NCI-H1930 (cell line): ENCODE results near the gene GLB1L3.
"Not testable (repeated sequence)": the region's sequence is repeated elsewhere in the genome, so short reads cannot be mapped to it uniquely, and the experiment has no call there.

ENCODE experiments used
- DNase-seq, 2 experiments: peaks; one replicate each; lab custom pipeline; 2025; lab: John Stamatoyannopoulos, UW

Gene GLB1L3

GRCh38 chr11:134252346-134253187 lies 23.6 kb upstream of the GLB1L3 start:
- no peak for DNase-seq

- peak; percentile 96 to 98 for DNase-seq
Observed at GRCh38 chr11:134253188-134253993, 22.8 kb upstream of the GLB1L3 start, which contains the start of the genes ACAD8 and THYN1. ACAD8 (plus strand) TSS chr11:134253568; CDS start chr11:134253601, 33 bp downstream. THYN1 (minus strand) TSS chr11:134253352; CDS start chr11:134252882, 470 bp downstream.

- DNase-seq, result no peak
Observed at GRCh38 chr11:134254433-134255183, 21.6 kb upstream of the GLB1L3 start.

GRCh38 chr11:134255184-134255561 lies 21.0 kb upstream of the GLB1L3 start:
- not testable (repeated sequence) for DNase-seq

GRCh38 chr11:134257101-134257500 lies 19.1 kb upstream of the GLB1L3 start:
- DNase-seq, result no peak

- no peak for DNase-seq
Observed at GRCh38 chr11:134258577-134258976, 17.6 kb upstream of the GLB1L3 start.

- no peak for DNase-seq
Observed at GRCh38 chr11:134260503-134260902, 15.7 kb upstream of the GLB1L3 start.

GRCh38 chr11:134260983-134261382 lies 15.2 kb upstream of the GLB1L3 start:
- no peak for DNase-seq

- peak in 1 of 2 experiments; percentile 19 for DNase-seq
Observed at GRCh38 chr11:134261626-134262488, 14.3 kb upstream of the GLB1L3 start.

- no peak for DNase-seq
Observed at GRCh38 chr11:134264966-134265764, 11.0 kb upstream of the GLB1L3 start.

- DNase-seq, result no peak
Observed at GRCh38 chr11:134266440-134266839, 9.7 kb upstream of the GLB1L3 start.

GRCh38 chr11:134266841-134267251 lies 9.3 kb upstream of the GLB1L3 start:
- no peak for DNase-seq

GRCh38 chr11:134267461-134267860 lies 8.7 kb upstream of the GLB1L3 start:
- no peak for DNase-seq

- no peak for DNase-seq
Observed at GRCh38 chr11:134267966-134268365, 8.2 kb upstream of the GLB1L3 start.

GRCh38 chr11:134270250-134270714 lies 5.9 kb upstream of the GLB1L3 start:
- no peak for DNase-seq

- DNase-seq, result no peak
Observed at GRCh38 chr11:134271978-134272377, 4.2 kb upstream of the GLB1L3 start.

- no peak for DNase-seq
Observed at GRCh38 chr11:134272381-134273316, 3.5 kb upstream of the GLB1L3 start.

- DNase-seq, result no peak
Observed at GRCh38 chr11:134273317-134273712, 2.9 kb upstream of the GLB1L3 start.

GRCh38 chr11:134275188-134275533 lies 1.0 kb upstream of the GLB1L3 start:
- no peak for DNase-seq
